Prostate gland (tissue), 2 donors: ENCODE results near the gene CES1. TPM values are rescaled to one million over a fixed set of nuclear protein-coding genes. Genes with fewer than 3 reads are reported as not detected.
A peak's percentile ranks its signal among the peaks of the same experiment; 100 is the strongest.
"Not testable (repeated sequence)": the region's sequence is repeated elsewhere in the genome, so short reads cannot be mapped to it uniquely, and the experiment has no call there.

ENCODE experiments used
- DNase-seq: peaks from one replicate; pipeline ENCODE4 v3.0.0-alpha.2; 2019; ENCODE audit warnings: low spot score
- H3K27ac ChIP-seq, 2 donors: fragments of 200-600 bp; sonication (generic); 2 replicates each; pipeline ENCODE4 v1.5.1; 2017 to 2019
- H3K27me3 ChIP-seq: fragments of 200-600 bp; sonication (generic); replicated peaks from 2 replicates; pipeline ENCODE4 v1.5.1; 2019; ENCODE audit not compliant: insufficient read depth
- H3K36me3 ChIP-seq, 2 donors: fragments of 200-600 bp; sonication (generic); 1 replicate in 1 of 2; 2 replicates in 1 of 2; pipeline versions ENCODE4 v1.5.1 to v1.8.1; 2017 to 2019
- H3K4me1 ChIP-seq: fragments of 200-600 bp; sonication (generic); replicated peaks from 2 replicates; pipeline ENCODE4 v1.5.1; 2019
- H3K4me3 ChIP-seq, 2 donors: fragments of 200-600 bp; sonication (generic); 2 replicates each; pipeline ENCODE4 v1.5.1; 2017 to 2019
- H3K9me3 ChIP-seq: fragments of 200-600 bp; sonication (generic); 2 replicates; pipeline ENCODE4 v1.5.1; 2017
- POLR2A ChIP-seq: fragments of 450-650 bp; IDR thresholded peaks from one replicate; pipeline ENCODE4 v1.6.1; 2016; ENCODE audit warnings: antibody characterized with exemption, mild to moderate bottlenecking
- POLR2AphosphoS5 ChIP-seq: sonication (generic); formaldehyde crosslinking; IDR thresholded peaks from one replicate; pipeline ENCODE4 v1.6.1; 2017; ENCODE audit warnings: antibody characterized with exemption
- WGBS: methylation state at CpG from one replicate; pipeline ENCODE4 v1.1.5; 2018; 5-methylcytosine and 5-hydroxymethylcytosine counted together
- intact Hi-C: fragments of 100-400 bp; cut with DNase I; formaldehyde crosslinking; loops from one replicate; pipeline ENCODE4 v1.14.2; 2022
- total RNA-seq, 2 donors: library from RNA; depleted of rRNA; stranded (reverse); fragments of >200 nt; gene quantifications; one replicate each; pipeline ENCODE4 v1.1.0, GENCODE V29; 2016
- TF ChIP-seq, protein P1 (sequence below), 4 experiments: fragments of 200-600 bp in 2 of 4; fragments of 450-650 bp in 2 of 4; sonication (generic) in 2 of 4; IDR thresholded peaks; 1 replicate in 3 of 4; 2 replicates in 1 of 4; pipeline ENCODE4 v1.5.1; 2016 to 2019; ENCODE audit warnings: antibody characterized with exemption in 4 of 4, mild to moderate bottlenecking in 2 of 4, moderate library complexity in 2 of 4

CES1 gene
- total RNA-seq, 2 donors from 2014 or later, result 16.0 to 18.7 TPM

DNA sequence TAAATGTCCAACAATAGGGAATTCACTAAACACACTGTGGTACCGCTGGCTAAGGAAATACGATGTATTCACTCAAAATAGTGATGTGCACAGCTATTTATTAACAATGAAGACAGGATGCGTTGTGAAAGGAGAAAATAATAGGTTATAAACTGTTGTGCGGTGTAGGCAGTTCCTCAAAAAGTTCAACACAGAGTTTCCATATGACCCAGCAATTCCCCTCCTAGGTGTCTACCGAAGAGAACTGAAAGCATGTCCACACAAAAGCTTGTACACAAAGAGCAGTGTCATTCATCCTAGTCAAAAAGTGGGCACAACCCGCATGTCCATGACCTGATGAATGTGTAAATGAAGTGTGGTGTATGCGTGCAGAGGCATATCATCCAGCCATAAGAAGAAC, 1.2 kb upstream of the CES1 start:
- Histone ChIP-seq H3K4me1 (no peaks in the 10 kb centered on the region), H3K27ac (no peak overlapping the region), H3K9me3 (no peaks in the 10 kb centered on the region), H3K36me3 (no peaks in the 10 kb centered on the region), H3K4me3 (no peak overlapping the region), H3K27me3 (no peaks in the 10 kb centered on the region)
- no peak for TF ChIP-seq POLR2AphosphoS5
- TF ChIP-seq, protein P1, sequence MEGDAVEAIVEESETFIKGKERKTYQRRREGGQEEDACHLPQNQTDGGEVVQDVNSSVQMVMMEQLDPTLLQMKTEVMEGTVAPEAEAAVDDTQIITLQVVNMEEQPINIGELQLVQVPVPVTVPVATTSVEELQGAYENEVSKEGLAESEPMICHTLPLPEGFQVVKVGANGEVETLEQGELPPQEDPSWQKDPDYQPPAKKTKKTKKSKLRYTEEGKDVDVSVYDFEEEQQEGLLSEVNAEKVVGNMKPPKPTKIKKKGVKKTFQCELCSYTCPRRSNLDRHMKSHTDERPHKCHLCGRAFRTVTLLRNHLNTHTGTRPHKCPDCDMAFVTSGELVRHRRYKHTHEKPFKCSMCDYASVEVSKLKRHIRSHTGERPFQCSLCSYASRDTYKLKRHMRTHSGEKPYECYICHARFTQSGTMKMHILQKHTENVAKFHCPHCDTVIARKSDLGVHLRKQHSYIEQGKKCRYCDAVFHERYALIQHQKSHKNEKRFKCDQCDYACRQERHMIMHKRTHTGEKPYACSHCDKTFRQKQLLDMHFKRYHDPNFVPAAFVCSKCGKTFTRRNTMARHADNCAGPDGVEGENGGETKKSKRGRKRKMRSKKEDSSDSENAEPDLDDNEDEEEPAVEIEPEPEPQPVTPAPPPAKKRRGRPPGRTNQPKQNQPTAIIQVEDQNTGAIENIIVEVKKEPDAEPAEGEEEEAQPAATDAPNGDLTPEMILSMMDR (IDR thresholded peaks at IDR 0.05), result no peak
- no peak for TF ChIP-seq POLR2A
- 63% methylated on average over 7 of the region's 7 CpGs for WGBS
- intact Hi-C loops, result loop anchor here (10.0 kb wide), 1 partner anchor 69 kb away; no protein-coding TSS in a partner anchor
- no peak for DNase-seq

- Histone ChIP-seq H3K36me3 (no peaks in the 10 kb centered on the region), H3K27ac (peak overlapping the region in 1 of 2 donors; percentile 26), H3K27me3 (no peaks in the 10 kb centered on the region), H3K4me1 (no peaks in the 10 kb centered on the region), H3K4me3 (no peak overlapping the region), H3K9me3 (no peaks in the 10 kb centered on the region)
- intact Hi-C loops, result loop anchor here (10.0 kb wide), 1 partner anchor 68 kb away; no protein-coding TSS in a partner anchor
- TF ChIP-seq POLR2A, result no peak
- TF ChIP-seq, protein P1 (IDR thresholded peaks at IDR 0.05), result no peak
- no peak for TF ChIP-seq POLR2AphosphoS5
- WGBS, result 82% methylated on average over 17 of the region's 17 CpGs
- DNase-seq, result no peak
Observed at GRCh38 chr16:55832425-55832772, 497 bp downstream of the CES1 start.

- Histone ChIP-seq H3K36me3 (no peaks in the 10 kb centered on the region), H3K27ac (no peak overlapping the region), H3K9me3 (no peaks in the 10 kb centered on the region), H3K27me3 (no peaks in the 10 kb centered on the region), H3K4me1 (no peaks in the 10 kb centered on the region), H3K4me3 (no peak overlapping the region)
- 69% methylated on average over 6 of the region's 6 CpGs for WGBS
- intact Hi-C loops, result loop anchor here (10.0 kb wide), 1 partner anchor 66 kb away; no protein-coding TSS in a partner anchor
- TF ChIP-seq, protein P1 (IDR thresholded peaks at IDR 0.05), result no peak
- TF ChIP-seq POLR2A, result no peak
- TF ChIP-seq POLR2AphosphoS5, result no peak
- DNase-seq, result no peak
Observed at GRCh38 chr16:55830658-55831294, 2.1 kb downstream of the CES1 start.

DNA sequence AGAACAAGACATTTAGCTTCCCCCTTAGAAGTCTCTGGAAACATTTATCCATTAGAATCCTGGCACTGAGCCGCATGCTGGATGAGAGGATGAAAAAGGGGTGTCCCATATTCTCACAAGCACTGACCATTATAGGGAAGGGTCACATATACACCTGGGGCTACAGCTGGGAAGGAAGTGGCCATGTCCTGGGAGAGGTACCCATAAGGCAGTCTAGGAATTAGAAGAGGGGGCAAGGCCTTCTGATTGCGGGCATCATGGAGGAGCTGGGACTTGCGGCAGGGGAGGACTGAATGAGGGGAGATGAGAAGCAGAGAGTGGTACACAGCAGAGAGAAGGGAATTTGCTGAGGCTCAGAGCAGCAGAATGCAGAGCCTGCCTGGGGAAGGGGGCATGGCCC, 3.7 kb downstream of the CES1 start:
- H3K27ac ChIP-seq, intact Hi-C loops, H3K9me3 ChIP-seq, DNase-seq, H3K36me3 ChIP-seq, H3K4me1 ChIP-seq, H3K27me3 ChIP-seq, H3K4me3 ChIP-seq: not testable (repeated sequence)
- 93% methylated on average over 3 of the region's 3 CpGs for WGBS

GRCh38 chr16:55828680-55829079, 4.2 kb downstream of the CES1 start:
- 80% methylated on average over 10 of the region's 10 CpGs for WGBS
- Histone ChIP-seq H3K4me3 (no peak overlapping the region), H3K27me3 (no peaks in the 10 kb centered on the region), H3K9me3 (no peaks in the 10 kb centered on the region), H3K4me1 (no peaks in the 10 kb centered on the region), H3K36me3 (no peaks in the 10 kb centered on the region), H3K27ac (no peak overlapping the region)
- TF ChIP-seq, protein P1 (IDR thresholded peaks at IDR 0.05), result no peak
- no peak for TF ChIP-seq POLR2A
- intact Hi-C loops, result no loop called here
- DNase-seq, result no peak
